Measurements from ENCODE around the gene GINS2.

GINS2 gene

GRCh38 chr16:85651629-85652430 lies 36.9 kb downstream of the GINS2 start:
- no peak for DNase-seq

- no peak for DNase-seq
Measured at GRCh38 chr16:85650844-85651628, 37.7 kb downstream of the GINS2 start.

GRCh38 chr16:85650135-85650843 lies 38.5 kb downstream of the GINS2 start:
- DNase-seq: no peak

GRCh38 chr16:85649411-85650134 lies 39.2 kb downstream of the GINS2 start:
- peak; percentile 73 for DNase-seq

- DNase-seq: no peak
Measured at GRCh38 chr16:85648805-85649204, 39.9 kb downstream of the GINS2 start.

- DNase-seq: no peak
Measured at GRCh38 chr16:85648070-85648714, 40.6 kb downstream of the GINS2 start.

- no peak for DNase-seq
Measured at GRCh38 chr16:85646976-85647375, 41.8 kb downstream of the GINS2 start.

GRCh38 chr16:85646358-85646907 lies 42.3 kb downstream of the GINS2 start:
- DNase-seq: no peak

- DNase-seq: no peak
Measured at GRCh38 chr16:85645021-85645589, 43.6 kb downstream of the GINS2 start.

- DNase-seq: no peak
Measured at GRCh38 chr16:85644093-85644712, 44.6 kb downstream of the GINS2 start.

- no peak for DNase-seq
Measured at GRCh38 chr16:85643631-85644030, 45.1 kb downstream of the GINS2 start.

GRCh38 chr16:85642762-85643358 lies 45.9 kb downstream of the GINS2 start:
- DNase-seq: no peak

- no peak for DNase-seq
Measured at GRCh38 chr16:85641776-85642176, 47.0 kb downstream of the GINS2 start.

GRCh38 chr16:85641305-85641704 lies 47.4 kb downstream of the GINS2 start:
- DNase-seq: no peak

GRCh38 chr16:85640585-85640984 lies 48.2 kb downstream of the GINS2 start:
- DNase-seq: no peak

GRCh38 chr16:85640254-85640558 lies 48.5 kb downstream of the GINS2 start:
- no peak for DNase-seq

- DNase-seq: no peak
Measured at GRCh38 chr16:85639529-85640253, 49.1 kb downstream of the GINS2 start.

- no peak for DNase-seq
Measured at GRCh38 chr16:85638695-85639409, 49.9 kb downstream of the GINS2 start.

- no peak for DNase-seq
Measured at GRCh38 chr16:85637808-85638647, 50.7 kb downstream of the GINS2 start.

Measured in NCI-H187 treated with DMSO at 0.1 percent for 48 hours (cell line).